Activated CD4-positive, alpha-beta T cell treated with anti-CD3 and anti-CD28 coated beads, Interleukin-2, amount 10 ng/mL, durations not matched to agents 24 days and 14 days (primary cell): ENCODE results near the gene OR6C65. TPM values are rescaled to one million over a fixed set of nuclear protein-coding genes. Genes with fewer than 3 reads are reported as not detected.
"Not testable (repeated sequence)": the region's sequence is repeated elsewhere in the genome, so short reads cannot be mapped to it uniquely, and the experiment has no call there.

Source experiments
- DNase-seq: peaks from one replicate; pipeline ENCODE4 v3.0.0; 2022
- H3K27ac Mint-ChIP-seq: one replicate; pipeline ENCODE4 v1.8.0; 2022; ENCODE audit warnings: mild to moderate bottlenecking, mixed read lengths
- H3K27me3 Mint-ChIP-seq: one replicate; pipeline ENCODE4 v1.8.0; 2022; ENCODE audit warnings: mixed read lengths
- H3K36me3 Mint-ChIP-seq: one replicate; pipeline ENCODE4 v1.8.0; 2022; ENCODE audit warnings: low read depth, mild to moderate bottlenecking, mixed read lengths
- H3K4me1 Mint-ChIP-seq: one replicate; pipeline ENCODE4 v1.8.0; 2021; ENCODE audit warnings: mixed read lengths
- H3K4me3 Mint-ChIP-seq: one replicate; pipeline ENCODE4 v1.8.0; 2022; ENCODE audit warnings: mild to moderate bottlenecking, moderate library complexity, mixed read lengths
- H3K9me3 Mint-ChIP-seq: one replicate; pipeline ENCODE4 v1.8.0; 2021; ENCODE audit warnings: mixed read lengths
- intact Hi-C: fragments of 100-400 bp; cut with micrococcal nuclease; formaldehyde crosslinking; loops from one replicate; pipeline ENCODE4 v1.15.1; 2023
- total RNA-seq: library from RNA; stranded (reverse); gene quantifications from 2 replicates; pipeline ENCODE4 v1.2.3, GENCODE V29; 2022

The OR6C65 gene
- total RNA-seq, 1 donor from 2014 or later = not detected

DNA sequence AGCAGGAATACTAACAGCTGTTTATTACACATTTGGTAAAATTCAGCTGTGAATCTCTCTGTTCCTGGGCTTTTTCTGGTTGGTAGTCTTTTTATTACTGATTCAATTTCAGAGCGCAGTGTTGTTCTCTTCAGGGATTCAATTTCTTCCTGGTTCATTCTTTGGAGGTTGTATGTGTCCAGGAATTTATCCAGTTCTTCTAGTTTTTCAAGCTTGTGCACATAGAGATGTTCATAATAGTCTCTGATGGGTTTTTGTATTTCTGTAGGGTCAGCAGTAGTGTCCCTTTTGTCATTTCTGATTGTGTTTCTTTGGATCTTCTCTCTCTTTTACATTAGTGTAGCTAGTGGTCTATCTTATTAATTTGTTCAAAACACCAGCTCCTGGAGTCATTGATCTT, 16.6 kb downstream of the OR6C65 start:
- Mint-ChIP-seq H3K36me3 (no peaks in the 10 kb centered on the region), H3K4me1 (no peaks in the 10 kb centered on the region), H3K27ac (no peak overlapping the region), H3K4me3 (no peak overlapping the region), H3K27me3 (peaks cover 38% of the 10 kb centered on the region), H3K9me3 (no peaks in the 10 kb centered on the region)
- intact Hi-C loops = no loop called here
- DNase-seq = no peak

- Mint-ChIP-seq H3K36me3 (no peaks in the 10 kb centered on the region), H3K4me3 (no peak overlapping the region), H3K9me3 (no peaks in the 10 kb centered on the region), H3K27me3 (peaks cover 32% of the 10 kb centered on the region), H3K27ac (no peak overlapping the region), H3K4me1 (no peaks in the 10 kb centered on the region)
- intact Hi-C loops = no loop called here
- no peak for DNase-seq
Measured at GRCh38 chr12:55420307-55420962, 20.1 kb downstream of the OR6C65 start.

DNA sequence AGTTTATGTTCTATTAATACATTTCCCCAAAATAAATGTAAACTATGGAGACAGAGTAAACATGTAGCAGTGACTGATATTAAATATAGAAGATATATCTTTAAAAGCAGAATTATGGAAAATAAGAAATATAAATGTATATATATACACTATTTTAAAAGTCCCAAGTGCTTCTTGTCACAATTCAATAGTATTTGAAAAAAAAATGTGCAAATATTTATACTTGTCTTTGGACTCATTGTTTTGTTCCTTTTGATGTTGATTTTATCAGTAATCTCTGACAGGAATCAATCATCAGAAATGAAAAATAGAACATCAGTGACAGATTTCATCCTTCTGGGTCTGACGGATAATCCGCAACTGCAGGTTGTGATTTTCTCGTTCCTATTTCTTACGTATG, 25.6 kb downstream of the OR6C65 start, which contains the start of gene OR6C76:
Gene OR6C76, plus strand, starts transcription at position 301 of the 400 bp plus-strand sequence. Its CDS starts 0 bp downstream, at position 301.
- Mint-ChIP-seq H3K27ac (no peak within 1 kb of the TSS), H3K4me1 (no peaks in the 10 kb centered on the region), H3K27me3 (peaks cover 6% of the 10 kb centered on the region), H3K9me3 (no peaks in the 10 kb centered on the region), H3K36me3 (no peaks in the 10 kb centered on the region), H3K4me3 (no peak within 1 kb of the TSS)
- DNase-seq = no peak
- intact Hi-C loops = no loop called here

- Mint-ChIP-seq H3K27me3 (peaks cover 6% of the 10 kb centered on the region), H3K4me1 (no peaks in the 10 kb centered on the region), H3K9me3 (no peaks in the 10 kb centered on the region), H3K27ac (no peak overlapping the region), H3K4me3 (no peak overlapping the region), H3K36me3 (no peaks in the 10 kb centered on the region)
- DNase-seq = no peak
- intact Hi-C loops = no loop called here
Measured at GRCh38 chr12:55428331-55429243, 28.3 kb downstream of the OR6C65 start.

- H3K9me3 Mint-ChIP-seq, H3K27me3 Mint-ChIP-seq, DNase-seq, H3K36me3 Mint-ChIP-seq, intact Hi-C loops, H3K27ac Mint-ChIP-seq, H3K4me1 Mint-ChIP-seq, H3K4me3 Mint-ChIP-seq: not testable (repeated sequence)
Measured at GRCh38 chr12:55441233-55441632, 40.9 kb downstream of the OR6C65 start.

GRCh38 chr12:55443776-55444175, 43.4 kb downstream of the OR6C65 start, which contains the start of gene OR6C2:
Gene OR6C2 (plus strand): TSS chr12:55444076. CDS start chr12:55452214, 8,138 bp downstream.
- H3K36me3 Mint-ChIP-seq = no peaks in the 10 kb centered on the region

DNA sequence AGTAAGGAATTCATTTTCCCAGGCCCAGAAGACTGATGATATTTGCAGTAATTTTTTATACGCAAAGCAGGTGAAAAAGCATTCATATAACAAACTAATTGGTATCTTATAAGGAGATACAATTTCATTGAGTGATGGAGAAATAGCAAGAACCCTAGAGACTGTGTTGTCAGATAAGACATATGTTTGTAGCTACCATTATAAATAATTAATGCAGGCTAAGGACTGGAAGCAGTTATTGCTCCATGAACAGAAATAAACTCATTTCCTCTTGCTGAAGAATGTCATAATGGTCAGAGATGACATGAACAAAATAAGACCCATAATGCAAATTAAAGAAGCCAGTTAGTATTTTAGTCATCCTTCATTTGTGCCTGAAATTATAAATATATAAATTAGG, 45.0 kb downstream of the OR6C65 start:
- H3K4me1 Mint-ChIP-seq = no peaks in the 10 kb centered on the region
- no peak overlapping the region for H3K27ac Mint-ChIP-seq
- intact Hi-C loops = no loop called here
- peaks cover 5% of the 10 kb centered on the region for H3K27me3 Mint-ChIP-seq
- no peaks in the 10 kb centered on the region for H3K9me3 Mint-ChIP-seq
- no peaks in the 10 kb centered on the region for H3K36me3 Mint-ChIP-seq
- H3K4me3 Mint-ChIP-seq = no peak overlapping the region
- no peak for DNase-seq

More at GRCh38 chr12:55443776-55444175, 43.4 kb downstream of the OR6C65 start, which contains the start of gene OR6C2:
- H3K4me1 Mint-ChIP-seq = no peaks in the 10 kb centered on the region
- DNase-seq = no peak
- no peaks in the 10 kb centered on the region for H3K9me3 Mint-ChIP-seq
- no peak within 1 kb of the TSS for H3K4me3 Mint-ChIP-seq
- intact Hi-C loops = no loop called here
- no peak within 1 kb of the TSS for H3K27ac Mint-ChIP-seq
- peaks cover 5% of the 10 kb centered on the region for H3K27me3 Mint-ChIP-seq

DNA sequence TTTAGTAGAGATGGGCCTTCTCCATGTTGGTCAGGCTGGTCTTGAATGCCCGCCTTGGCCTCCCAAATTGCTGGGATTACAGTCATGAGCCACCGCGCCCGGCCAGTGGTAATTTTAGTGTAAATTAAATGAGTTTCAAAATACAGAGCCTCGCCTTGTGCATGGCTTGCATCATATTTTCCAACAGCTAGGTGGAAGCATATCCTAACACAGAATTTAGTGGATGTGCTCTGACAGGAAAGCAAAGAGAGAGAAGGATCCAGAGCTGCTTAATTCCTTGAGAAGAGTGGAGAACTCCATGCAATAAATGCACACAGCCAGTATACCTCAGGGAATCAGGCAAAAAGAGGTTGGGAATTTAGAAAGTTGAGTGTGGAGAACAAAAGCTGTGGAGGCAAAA, 46.0 kb downstream of the OR6C65 start:
- Mint-ChIP-seq H3K4me3 (no peak overlapping the region), H3K36me3 (no peaks in the 10 kb centered on the region), H3K4me1 (no peaks in the 10 kb centered on the region), H3K9me3 (no peaks in the 10 kb centered on the region), H3K27me3 (peaks cover 5% of the 10 kb centered on the region), H3K27ac (no peak overlapping the region)
- no peak for DNase-seq
- intact Hi-C loops = no loop called here

DNA sequence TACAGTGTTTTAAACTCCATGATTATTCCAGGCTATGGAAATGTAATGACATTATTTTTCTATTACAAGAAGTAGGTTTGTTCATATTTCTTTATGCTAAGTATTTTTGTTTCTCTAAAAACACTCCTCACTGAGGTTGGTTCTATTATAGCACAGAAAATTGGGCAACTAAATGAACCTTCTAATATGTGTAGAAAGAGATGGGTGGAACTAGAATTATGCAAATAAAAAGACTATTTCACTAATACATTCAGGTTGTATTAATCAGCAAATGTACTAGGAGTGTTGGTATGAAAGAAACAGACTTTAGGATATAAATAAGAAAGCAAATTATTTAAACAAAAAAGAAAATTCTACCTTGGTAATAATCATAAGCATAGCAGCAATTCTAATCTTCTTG, 48.5 kb downstream of the OR6C65 start:
- intact Hi-C loops = no loop called here
- Mint-ChIP-seq H3K36me3 (no peaks in the 10 kb centered on the region), H3K27ac (no peak overlapping the region), H3K4me3 (no peak overlapping the region), H3K4me1 (no peaks in the 10 kb centered on the region), H3K9me3 (no peaks in the 10 kb centered on the region), H3K27me3 (peaks cover 6% of the 10 kb centered on the region)
- no peak for DNase-seq

Other genes with a start within 250 kb of the OR6C65 start
- gene OR10A7, start 179.5 kb upstream of the OR6C65 start, total RNA-seq = not detected in 2 replicates
- gene OR6C74, start 155.9 kb upstream of the OR6C65 start, total RNA-seq = not detected in 2 replicates
- not detected in 2 replicates for gene OR6C6, start 104.0 kb upstream of the OR6C65 start, total RNA-seq
- not detected in 2 replicates for gene OR6C1, start 86.2 kb upstream of the OR6C65 start, total RNA-seq
- not detected in 2 replicates for gene OR6C3, start 69.8 kb upstream of the OR6C65 start, total RNA-seq
- not detected in 2 replicates for gene OR6C75, start 37.6 kb upstream of the OR6C65 start, total RNA-seq
- gene OR6C76, start 25.7 kb downstream of the OR6C65 start, total RNA-seq = not detected in 2 replicates
- gene OR6C2, start 43.5 kb downstream of the OR6C65 start, total RNA-seq = not detected in 2 replicates
- not detected in 2 replicates for gene OR6C70, start 69.6 kb downstream of the OR6C65 start, total RNA-seq
- not detected in 2 replicates for gene OR6C68, start 91.8 kb downstream of the OR6C65 start, total RNA-seq
- not detected in 2 replicates for gene OR6C4, start 149.1 kb downstream of the OR6C65 start, total RNA-seq
- not detected in 2 replicates for gene OR2AP1, start 171.9 kb downstream of the OR6C65 start, total RNA-seq
- gene OR10P1, start 236.4 kb downstream of the OR6C65 start, total RNA-seq = not detected in 2 replicates